Measurements from ENCODE around the gene GRIA3.
"Not testable (repeated sequence)": the region's sequence is repeated elsewhere in the genome, so short reads cannot be mapped to it uniquely, and the experiment has no call there.

Gene GRIA3

GRCh38 chrX:123476611-123477219, 292.6 kb downstream of the GRIA3 start:
- DNase-seq, result no peak

GRCh38 chrX:123477673-123478072, 293.6 kb downstream of the GRIA3 start:
- no peak for DNase-seq

GRCh38 chrX:123481913-123482851, 298.1 kb downstream of the GRIA3 start:
- DNase-seq, result no peak

- no peak for DNase-seq
Measured at GRCh38 chrX:123486297-123486696, 302.2 kb downstream of the GRIA3 start.

- DNase-seq, result no peak
Measured at GRCh38 chrX:123487236-123487635, 303.2 kb downstream of the GRIA3 start.

- no peak for DNase-seq
Measured at GRCh38 chrX:123487669-123488068, 303.6 kb downstream of the GRIA3 start.

GRCh38 chrX:123489011-123489410, 304.9 kb downstream of the GRIA3 start:
- no peak for DNase-seq

- DNase-seq, result no peak
Measured at GRCh38 chrX:123493857-123494256, 309.8 kb downstream of the GRIA3 start.

GRCh38 chrX:123499787-123500186, 315.7 kb downstream of the GRIA3 start:
- DNase-seq, result no peak

GRCh38 chrX:123504047-123504446, 320.0 kb downstream of the GRIA3 start:
- no peak for DNase-seq

- DNase-seq, result no peak
Measured at GRCh38 chrX:123504630-123505270, 320.7 kb downstream of the GRIA3 start.

- no peak for DNase-seq
Measured at GRCh38 chrX:123513585-123514278, 329.7 kb downstream of the GRIA3 start.

- not testable (repeated sequence) for DNase-seq
Measured at GRCh38 chrX:123514279-123514640, 330.2 kb downstream of the GRIA3 start.

- DNase-seq, result no peak
Measured at GRCh38 chrX:123518791-123519190, 334.7 kb downstream of the GRIA3 start.

- DNase-seq, result no peak
Measured at GRCh38 chrX:123525123-123525725, 341.1 kb downstream of the GRIA3 start.

GRCh38 chrX:123530726-123531125, 346.6 kb downstream of the GRIA3 start:
- DNase-seq, result not testable (repeated sequence)

All from NCI-H1048 (cell line).